Measurements from ENCODE around the gene SLC9A8.

Gene SLC9A8

DNA sequence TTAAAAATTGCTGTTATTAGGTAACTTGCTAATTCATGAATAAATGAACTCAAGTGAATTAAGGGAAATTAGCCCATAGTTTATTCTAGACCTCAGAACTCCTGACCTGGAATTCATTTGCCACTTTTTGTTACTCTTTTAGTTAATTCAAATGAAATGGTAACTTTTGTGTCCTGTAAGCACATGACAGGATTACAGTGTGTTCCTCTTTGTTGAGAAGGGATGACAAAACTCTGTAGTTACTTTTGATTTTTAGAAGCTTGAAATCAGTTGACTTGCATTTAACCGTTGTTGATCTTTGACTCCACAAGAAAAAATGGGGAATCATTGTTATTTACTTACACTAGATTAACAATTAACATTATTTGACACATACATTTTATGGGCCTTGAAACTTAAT lies 6.2 kb downstream of the SLC9A8 start:
- FAIRE-seq, result no peak

DNA sequence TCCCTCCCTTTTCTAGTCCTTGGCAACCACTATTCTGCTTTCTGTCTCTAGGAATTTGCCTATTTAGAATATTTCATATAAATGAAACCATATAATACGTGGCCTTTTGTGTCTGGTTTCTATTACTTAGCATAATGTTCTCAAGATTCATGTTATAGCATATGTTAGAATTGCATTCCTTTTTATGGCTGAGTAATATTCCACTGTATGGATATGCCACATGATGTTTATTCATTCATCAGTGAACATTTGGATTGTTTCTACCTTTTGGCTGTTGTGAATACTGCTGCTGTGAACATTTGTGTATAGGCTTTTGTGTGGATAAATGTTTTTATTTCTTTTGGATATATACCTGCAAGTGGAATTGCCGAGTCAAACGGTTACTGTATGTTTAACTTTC lies 7.1 kb downstream of the SLC9A8 start:
- no peak for FAIRE-seq

DNA sequence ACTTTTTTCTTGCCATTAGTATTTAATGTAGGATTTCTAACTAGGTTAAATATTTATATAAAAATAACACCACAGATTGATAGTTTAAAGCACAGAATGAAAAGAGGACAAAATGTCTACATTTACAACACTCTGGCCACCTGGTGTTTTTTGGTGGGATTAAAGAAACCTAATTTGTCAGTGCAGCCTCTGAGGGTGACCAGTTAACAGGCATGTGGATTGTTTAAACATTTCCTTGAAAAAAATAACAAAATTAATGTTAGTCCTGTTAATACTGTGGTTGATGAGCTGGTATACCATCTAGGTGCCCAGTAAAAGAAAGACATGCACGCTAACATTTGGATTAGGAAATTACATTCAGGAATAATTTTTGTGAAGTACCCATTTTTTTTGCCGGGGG lies 8.8 kb downstream of the SLC9A8 start:
- no peak for FAIRE-seq

DNA sequence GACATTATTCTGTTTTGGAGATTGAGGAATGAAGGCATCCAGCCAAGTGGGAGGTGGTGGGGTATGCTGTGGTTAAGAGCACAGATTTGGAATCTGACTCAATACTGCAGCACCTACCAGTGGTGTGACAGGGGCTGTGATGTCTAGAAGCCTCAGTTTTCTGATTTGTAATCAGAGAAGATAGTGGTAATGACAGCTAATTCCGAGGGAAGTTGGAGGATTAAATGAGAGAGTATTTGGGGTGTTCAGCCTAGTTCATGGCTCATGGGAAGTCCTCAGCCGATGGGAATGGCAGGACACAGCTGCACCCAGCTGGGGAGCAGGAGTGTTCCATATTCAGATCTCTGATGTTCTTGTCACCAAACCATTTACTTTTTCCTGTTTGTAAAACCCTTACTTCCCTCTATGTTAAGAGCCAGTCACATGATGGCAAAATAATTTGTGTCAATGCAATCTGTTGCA lies 9.3 kb downstream of the SLC9A8 start:
- no peak for FAIRE-seq

DNA sequence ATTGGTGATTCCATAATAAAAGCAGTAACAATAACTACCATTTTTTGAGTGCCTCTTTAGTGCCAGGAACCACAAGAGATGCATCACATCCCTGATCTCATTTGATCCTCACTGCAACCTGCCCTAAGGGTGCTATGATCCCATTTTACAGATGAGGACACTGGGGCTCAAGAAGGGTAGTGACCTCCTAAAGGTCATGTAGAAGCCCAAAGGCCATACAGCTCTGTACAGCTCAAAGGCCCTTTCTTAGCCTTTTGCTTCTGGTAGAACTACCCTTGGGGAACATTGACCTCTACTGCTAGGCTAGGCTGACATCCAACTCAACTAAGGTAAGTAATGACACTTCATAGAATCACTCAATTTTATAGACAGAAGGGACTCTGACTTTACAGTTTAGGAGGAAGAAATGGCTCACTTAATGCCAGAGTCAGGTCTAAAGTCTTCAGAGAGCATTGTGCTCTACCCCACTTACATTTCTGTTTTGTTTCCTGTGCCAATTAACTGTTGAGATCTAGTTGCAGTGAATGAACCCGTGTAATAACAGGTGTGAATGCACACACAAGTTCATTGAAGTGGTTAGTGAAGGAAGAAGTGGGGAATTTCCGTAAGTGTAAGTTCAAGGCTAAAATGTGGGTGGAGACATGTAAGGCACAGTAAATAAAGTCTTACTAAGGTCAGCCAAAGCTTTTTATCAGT lies 10.7 kb downstream of the SLC9A8 start:
- no peak for FAIRE-seq

DNA sequence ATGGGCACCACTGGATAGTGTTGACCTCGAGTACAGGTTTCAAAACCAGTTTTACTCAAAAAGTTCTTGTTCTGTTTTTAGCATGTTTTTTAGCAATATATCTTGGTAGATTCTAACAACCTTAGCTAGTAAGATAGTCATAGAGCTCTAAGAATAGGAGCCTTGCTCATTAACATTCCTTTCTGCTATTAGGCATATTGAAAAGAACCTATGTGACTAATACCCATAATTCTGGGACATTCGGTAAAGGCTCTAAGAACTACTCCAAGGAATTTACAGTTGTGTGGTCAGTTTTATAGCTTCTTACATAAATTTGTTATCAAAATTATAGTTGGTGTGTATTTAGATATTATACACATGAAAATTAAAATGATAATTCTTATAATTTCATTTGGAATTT lies 11.6 kb downstream of the SLC9A8 start:
- FAIRE-seq, result no peak

DNA sequence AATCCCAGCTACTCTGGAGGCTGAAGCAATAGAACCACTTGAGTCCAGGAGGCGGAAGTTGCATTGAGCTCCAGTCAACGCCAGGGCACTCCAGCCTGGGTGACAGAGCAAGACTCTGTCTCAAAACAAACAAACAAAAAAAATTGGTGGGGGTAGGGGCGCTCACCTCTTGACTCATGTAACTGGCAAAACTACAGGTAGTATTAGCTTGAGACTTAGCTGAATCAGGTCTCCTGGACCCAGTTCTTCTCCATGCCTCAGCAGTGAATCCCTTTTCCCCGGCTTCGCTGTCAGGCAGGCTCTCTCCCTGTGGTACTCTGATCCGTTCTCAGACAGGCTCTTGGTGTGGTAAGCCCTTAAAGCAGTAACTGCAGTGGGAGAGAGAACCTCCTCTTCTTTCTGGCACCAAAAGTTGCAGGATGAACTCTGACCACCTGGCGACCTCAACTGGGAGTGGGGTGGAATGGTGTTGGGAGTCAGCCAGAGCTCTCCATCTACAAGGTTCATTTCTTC lies 12.9 kb downstream of the SLC9A8 start:
- FAIRE-seq, result no peak

DNA sequence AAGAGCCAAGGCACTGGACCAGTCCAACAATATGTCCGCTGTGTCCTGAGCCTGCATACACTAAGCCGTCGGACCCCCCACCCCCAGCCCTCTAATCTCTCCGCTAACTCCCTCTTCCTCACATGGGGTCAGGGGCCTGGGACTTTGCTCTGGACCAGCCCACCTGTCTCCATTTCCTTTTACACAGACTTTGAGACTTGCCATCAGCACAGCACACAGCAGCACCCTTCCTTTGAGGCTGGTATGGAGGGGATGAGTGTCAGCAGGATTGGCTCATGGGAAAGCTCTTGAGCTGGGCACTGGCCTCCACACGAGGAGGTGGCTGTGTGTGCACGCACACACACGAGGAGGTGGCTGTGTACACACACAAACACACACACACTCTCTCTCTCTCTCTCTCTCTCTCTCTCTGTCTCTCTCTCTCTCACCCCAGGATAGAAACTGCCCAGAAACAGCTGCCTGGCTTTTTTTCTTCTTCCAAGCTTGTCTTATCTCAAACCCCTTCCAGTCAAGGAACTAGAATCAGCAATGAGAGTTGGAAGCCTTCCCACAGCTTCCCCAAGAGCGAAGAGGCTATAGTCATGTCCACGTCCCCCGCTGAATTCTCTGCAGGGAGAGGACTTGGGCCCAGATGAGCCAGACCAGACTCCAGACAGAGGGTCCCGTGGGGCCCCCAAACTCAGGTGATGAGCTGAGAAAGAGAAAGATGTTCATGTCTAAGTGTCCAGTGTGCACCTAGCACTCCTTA lies 18.6 kb downstream of the SLC9A8 start:
- no peak for FAIRE-seq

DNA sequence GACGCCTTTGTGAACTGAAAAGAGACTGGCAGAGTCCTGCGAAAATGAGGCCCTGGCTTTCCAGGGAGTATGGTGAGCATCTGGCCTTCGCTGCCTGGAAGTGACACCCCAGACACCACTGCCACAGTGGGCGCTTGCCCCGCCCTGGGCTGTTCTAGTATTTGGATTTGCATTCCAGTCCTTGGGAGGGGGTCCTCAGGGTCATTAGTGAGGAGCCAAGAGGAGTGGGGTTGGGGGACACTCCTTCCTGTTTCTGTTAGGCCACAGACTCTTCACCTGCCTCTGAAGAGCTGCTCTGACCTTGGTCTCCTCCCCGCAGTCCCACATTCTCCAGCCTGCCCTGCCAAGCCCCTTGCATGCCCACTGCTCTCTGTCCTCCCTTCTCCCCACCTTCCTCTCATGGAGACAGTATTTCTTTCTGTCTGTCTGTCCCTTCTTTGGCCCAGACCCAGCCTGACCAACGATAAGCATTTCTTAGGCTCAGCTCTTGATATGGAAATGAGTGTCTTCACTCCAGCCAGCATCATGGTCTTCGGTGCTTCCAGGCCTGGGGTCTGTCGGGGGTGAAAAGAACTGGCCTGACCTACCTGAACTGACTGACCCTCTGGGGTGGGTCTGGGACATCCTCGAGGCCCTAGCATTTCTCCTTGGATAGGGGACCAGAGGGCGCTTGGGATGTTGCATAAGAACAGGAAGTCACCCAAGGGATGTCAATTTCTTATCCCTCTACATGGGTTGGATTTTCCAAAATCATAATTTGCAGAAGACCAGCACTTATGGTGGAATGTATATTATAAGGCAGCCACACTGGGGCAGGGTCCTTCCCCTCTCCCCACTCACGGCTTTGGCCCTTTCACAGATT lies 19.4 kb downstream of the SLC9A8 start:
- FAIRE-seq, result no peak

DNA sequence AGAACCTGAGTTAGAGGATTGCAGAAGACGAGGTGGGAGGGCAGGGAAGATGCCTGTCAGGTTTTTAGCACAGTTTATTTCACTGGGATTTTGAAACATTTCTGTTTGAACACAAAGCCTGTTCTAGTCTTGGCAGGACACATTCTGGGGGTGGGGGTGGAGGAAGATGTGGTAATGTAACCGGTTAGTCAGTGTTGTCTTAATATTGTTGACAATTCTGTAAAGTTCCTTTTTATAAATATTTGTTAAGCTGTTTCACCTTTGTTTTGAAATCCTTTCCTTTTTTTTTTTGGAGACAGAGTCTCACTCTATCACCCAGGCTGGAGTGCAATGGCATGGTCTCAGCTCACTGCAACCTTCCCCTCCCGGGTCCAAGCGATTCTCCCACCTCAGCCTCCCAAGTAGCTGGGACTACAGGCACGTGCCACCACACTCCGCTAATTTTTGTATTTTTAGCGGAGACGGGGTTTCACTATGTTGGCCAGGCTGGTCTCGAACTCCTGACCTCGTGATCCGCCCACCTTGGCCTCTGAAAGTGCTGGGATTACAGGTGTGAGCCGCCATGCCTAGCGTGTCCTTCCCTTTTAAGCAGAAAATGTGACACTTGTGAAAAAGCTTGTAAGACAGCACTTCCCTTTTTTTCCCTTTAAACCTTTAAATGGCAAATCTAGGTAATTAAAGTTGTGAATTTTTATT lies 20.2 kb downstream of the SLC9A8 start:
- FAIRE-seq, result no peak

DNA sequence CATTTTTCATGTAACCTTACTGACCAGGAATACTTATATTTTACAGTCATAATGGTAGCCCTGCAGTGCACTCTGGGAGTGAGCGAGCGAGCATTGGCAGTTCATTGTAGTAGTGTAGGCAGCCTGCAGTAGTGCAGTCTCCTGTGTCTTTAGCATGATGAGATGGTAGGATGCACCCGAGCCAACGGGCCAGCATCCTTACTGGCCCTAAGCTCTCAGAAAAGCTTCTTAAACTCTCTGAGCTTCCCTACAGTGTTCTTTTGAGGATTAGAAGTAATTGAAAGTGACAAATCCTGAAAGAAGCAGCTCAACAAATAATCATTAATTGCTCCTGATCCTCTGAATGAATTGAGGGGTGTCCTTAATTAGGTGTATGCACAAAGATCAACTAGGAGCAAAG lies 20.9 kb downstream of the SLC9A8 start:
- FAIRE-seq, result no peak

DNA sequence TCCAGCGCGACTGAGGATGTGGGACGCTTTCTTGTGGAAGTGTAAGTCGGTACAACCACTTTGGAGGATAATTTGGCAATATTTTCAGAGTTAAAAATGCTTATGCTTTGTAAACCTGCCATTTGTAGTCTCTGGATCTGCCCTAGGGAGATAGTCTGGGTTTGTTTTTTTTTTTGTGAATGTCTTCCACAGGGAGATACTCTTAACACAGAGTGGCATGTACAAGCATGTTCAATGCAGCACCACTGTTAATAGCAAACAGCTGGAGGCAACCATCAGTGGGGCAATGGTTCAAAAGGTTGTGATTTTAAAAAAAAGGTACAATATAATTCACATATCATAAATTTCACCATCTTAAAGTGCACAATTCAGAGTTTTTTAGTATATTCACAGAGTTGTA lies 22.4 kb downstream of the SLC9A8 start:
- no peak for FAIRE-seq

DNA sequence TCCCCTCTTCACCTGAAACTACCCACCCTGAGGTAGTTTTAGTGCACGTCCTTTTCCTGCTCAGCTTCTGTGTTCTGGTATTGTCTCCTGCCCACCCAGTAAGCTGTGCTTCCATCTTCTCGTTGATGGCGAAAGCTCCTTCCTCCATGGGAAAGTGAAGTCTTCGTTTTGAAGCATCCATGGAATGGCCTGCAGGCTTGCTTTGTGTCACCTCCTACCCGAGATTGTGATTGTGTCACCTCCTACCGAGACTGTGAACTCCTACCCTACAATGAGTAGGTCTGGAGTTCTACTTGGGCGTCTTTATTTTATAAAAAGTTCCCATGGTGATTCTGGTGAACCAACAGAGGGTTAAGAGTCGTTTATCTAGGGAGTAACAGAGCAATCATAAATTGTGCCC lies 25.9 kb downstream of the SLC9A8 start:
- FAIRE-seq, result no peak

DNA sequence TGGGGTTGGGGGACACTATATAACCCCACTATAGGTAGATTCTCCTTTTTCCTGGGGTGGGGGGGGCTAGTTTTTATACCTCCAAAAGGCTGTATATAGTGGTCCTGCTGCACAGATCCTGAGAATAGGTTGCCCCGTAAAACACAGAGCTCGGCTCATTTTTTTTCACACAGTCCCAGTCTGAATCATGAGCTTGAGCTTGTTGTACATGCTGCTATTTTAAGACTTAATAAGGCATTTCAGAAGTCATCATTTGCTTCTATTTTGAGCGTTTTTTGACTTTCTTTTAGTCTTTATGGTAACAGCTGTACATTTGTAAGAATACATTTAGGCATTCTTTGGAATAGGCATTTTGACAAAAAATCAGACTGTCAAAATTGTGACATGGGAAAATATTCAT lies 30.5 kb downstream of the SLC9A8 start:
- no peak for FAIRE-seq

DNA sequence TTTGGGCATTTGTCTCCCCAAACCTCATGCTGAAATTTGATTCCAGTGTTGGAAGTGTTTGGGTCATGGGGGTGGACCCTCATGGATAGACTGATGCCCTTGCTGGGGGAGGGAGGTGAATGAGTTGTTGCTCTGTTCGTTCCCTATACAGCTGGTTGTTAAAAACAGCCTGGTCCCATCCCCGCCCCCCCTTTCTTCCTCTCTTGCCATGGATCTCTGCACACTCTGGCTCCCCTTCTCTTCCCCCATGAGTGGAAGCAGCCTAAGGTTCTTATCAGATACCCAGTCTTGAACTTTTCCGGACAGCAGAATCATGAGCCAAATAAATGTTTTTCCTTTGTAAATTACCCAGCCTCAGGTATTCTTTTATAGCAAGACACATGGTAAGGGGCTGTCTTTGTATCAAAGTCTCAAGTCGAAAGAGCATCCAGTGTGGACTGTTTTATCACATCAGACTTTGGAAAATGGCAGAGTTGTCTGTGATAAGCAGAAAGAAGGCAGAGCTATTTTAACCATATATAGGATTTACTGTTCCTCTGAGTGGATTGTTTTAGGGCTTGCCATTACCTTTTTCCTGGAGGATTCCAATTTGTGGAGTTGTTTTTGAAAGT lies 31.2 kb downstream of the SLC9A8 start:
- FAIRE-seq, result no peak

DNA sequence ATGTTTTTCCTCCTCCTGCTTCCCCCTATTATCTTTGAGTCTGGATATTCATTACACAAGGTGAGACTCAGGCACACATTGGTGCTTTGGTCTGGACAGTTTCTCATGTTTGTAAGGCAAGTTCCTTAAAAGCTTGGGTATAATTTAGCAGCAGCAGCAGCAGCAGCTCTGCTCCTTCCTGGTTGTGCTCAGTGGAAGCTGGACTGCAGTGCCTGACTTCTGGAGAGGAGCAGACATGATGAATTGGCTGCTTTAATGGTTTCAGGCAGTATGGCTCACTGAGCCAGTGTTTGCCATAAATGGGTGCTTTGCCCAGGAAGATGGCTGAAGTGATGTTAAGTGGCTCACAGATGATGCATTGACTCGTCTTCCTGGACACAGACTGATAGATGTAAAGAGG lies 32.4 kb downstream of the SLC9A8 start:
- no peak for FAIRE-seq

DNA sequence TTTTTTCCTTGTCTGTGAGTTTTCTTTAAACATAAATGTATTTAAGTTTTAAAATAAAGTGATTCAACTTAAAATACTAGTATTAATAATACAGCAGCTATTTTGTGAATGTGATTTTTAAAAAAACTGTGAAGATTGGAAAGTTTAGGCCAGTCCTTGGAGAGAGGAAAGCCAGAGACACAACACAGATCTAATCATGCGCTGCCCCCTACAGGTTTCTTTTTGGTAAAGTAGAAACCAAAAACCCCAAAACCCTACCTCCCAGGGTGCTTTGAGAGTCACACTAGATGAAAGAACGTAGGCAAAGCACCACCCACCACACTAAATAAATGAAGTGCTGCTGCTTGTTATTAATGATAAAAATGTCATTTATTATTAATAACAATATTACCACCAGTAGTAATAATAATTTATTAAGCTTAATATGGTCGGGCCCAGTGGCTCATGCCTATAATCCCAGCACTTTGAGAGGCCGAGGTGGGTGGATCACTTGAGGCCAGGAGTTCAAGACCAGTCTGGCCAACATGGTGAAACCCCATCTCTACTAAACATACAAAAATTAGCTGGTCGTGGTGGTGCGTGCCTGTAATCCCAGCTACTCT lies 33.7 kb downstream of the SLC9A8 start:
- no peak for FAIRE-seq

DNA sequence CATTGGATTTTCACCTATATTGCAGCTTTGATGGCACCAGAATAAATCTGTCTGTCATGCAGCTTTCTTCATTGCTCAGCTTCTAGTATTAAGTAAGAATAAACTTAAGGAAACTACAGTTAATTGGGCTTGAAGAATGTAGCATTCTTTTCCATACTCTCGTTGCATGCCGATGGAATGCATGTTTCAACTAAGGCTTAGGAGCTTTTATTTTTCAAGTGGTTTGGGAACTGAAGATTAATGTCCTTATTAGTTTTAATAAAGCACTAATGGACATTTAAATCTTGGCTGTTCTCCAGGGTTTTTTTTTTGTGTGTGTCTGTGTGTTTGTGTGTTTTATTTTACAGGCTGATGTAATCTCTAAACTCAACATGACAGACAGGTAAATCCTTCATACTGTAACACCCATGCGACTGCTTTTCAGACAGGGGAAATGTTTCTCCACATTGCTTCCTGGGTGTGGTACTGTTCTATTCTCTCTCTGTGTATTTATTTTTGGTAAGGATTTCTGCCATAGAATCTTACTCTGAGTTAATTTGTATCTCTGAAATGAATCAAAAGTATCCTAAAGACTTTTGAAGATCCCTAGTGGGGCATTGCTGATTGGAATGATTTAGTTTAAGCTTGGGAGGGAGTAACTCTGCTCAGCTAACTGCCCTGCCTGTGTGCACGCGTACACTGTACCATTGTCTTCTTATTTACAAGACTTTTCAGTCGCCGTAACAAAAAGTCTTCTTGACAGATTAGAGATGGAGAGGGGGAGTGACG lies 38.0 kb downstream of the SLC9A8 start:
- FAIRE-seq, result no peak

DNA sequence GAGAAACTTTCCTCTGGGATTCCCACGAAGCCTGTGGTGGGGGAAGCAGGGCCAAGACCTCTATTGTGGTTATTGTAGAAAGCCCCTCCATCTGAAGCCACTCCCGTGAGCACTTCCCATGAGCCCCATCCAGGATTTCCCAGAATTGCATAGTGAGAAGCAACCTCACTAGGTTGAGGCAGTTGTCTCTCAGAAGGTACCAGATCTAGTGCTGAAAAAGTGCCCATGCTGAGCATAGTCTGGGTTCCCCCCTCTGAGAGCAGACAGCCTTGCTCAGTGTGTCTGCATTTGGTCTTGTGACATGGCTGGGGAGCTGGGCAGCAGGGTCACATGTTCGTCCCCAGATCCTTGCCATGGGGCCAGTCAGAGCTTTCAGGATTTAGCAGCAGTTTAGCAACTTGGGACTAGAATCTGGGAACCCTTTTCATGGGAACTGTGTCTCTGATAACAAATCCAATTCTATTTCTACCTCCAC lies 38.6 kb downstream of the SLC9A8 start:
- no peak for FAIRE-seq

DNA sequence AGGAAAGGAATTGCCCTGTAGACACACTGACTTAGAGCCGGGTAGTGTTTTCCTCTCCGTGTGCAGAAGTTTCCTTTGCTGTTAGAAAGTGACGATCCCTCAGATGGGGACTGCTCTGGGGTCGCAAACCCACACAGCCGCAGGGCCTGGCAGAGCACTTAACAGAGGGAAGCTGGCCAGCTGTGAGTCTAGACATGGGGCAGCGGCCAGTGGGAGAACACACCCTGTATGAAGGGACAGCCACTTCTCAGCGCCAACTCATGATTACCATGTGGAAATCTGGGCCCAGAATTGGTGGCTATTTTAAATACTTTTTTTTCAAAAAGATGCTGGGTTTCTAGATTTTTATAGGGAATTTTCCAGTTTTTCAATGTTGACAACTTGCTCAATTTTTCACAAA lies 39.4 kb downstream of the SLC9A8 start:
- no peak for FAIRE-seq

DNA sequence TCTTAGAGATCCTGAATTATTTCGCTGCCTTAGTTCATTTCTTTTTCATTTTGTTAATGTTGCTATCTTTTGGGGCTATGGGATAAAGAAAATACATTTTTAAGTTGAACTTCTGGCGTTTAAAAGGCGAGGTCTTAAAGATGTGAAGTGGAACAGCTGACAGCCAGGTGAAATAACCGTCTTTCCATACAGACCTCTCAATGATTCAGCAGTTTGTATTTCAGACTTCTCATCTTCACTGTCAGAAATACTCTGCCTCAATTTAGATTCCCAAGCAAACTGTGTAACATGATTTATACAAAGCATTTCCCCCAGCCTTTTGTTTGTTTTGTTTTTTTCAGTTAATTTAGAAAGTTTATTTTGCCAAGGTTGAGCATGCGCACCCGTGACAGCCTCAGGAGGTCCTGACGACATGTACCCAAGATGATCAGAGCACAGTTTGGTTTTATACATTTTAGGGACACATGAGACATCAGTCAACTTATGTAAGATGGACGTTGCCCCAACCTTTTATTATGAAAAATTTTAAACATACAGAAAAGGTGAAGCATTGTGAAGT lies 40.0 kb downstream of the SLC9A8 start:
- no peak for FAIRE-seq
